ENCODE data around the gene NOS1AP. TPM values are rescaled to one million over a fixed set of nuclear protein-coding genes. Genes with fewer than 3 reads are reported as not detected.
"Not testable (repeated sequence)": the region's sequence is repeated elsewhere in the genome, so short reads cannot be mapped to it uniquely, and the experiment has no call there.

The NOS1AP gene
- total RNA-seq, 2 donors from 2014 or later, result 1.8 to 2.8 TPM

DNA sequence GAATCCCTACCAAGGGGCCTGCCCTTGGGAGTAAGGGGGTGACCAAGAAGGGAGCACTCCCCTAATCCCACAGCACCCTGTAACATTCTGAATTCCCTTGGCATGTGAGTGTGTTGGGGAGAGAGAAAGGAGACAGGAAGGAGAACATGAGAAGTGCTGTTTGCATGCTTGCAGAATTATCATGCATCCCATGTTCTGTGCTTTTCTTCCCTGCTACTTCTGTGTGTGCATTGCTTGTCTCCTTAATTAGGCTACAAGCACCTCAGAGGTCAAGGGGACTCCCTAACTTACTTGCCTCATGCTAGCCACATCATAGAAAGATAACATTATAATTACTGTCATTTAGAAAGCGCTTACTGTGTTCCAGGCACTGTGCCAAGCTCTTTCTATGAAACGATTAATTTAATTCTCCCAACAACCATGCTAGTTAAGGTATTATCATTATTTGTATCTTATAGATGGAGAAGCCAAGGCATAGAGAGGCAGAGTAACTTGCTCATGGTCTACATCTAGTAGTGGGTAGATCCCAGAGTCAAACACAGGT is 11.1 kb downstream of the NOS1AP start:
- DNase-seq (no peak), ATAC-seq (no peak)
- intact Hi-C loops (cut with DNase I), result no loop called here

DNA sequence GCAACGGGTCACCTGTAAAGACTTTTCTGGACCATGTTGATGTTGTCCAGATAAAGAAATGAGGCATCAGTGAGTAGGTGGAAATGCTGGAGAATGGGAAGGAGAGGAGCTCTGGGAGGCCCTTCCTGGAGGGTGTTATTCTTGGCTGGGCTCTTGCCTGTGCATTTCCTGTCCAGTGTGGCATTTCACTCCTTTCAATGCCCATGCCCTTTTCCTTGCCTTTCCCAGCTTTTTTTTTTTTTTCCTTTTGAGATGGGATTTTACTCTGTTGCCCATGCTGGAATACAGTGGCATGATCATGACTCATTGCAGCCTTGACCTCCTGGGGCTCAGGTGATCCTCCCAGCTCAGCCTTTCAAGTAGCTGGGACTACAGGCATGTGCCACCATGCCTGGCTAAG is 11.8 kb downstream of the NOS1AP start:
- intact Hi-C loops (cut with DNase I), result no loop called here
- DNase-seq (no peak), ATAC-seq (no peak)

DNA sequence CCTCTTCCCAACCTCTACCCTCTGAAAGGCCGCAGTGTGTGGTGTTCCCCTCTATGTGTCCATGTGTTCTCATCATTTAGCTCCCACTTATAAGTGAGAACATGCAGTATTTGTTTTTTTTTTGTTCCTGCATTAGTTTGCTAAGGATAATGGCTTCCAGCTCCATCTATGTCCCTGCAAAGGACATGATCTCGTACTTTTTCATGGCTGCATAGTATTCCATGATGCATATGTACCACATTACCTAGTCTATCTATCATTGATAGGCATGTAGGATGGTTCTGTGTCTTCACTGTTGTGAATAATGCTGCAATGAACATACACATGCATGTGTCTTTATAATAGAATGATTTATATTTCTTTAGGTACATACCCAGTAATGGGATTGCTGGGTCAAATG is 12.6 kb downstream of the NOS1AP start:
- intact Hi-C loops (cut with DNase I); ATAC-seq; DNase-seq: not testable (repeated sequence)

DNA sequence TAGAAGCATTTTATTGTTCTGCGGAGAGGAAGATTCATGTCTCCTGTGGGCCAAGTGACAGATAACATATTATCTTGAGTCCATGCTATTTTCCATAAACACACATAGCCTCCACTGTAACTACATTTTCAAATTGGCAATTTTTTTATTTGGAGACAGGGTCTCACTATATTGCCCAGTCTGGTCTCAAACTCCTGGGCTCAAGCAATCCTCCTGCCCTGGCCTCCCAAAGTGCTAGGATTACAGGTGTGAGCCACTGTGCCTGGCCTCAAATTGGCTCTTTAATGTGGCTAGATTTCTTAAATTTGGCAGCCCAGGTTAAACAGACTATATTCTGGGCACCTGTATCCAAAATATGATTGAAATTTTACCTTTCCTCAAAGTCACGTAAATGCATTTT is 13.8 kb downstream of the NOS1AP start:
- ATAC-seq (no peak), DNase-seq (no peak)
- intact Hi-C loops (cut with DNase I), result no loop called here

DNA sequence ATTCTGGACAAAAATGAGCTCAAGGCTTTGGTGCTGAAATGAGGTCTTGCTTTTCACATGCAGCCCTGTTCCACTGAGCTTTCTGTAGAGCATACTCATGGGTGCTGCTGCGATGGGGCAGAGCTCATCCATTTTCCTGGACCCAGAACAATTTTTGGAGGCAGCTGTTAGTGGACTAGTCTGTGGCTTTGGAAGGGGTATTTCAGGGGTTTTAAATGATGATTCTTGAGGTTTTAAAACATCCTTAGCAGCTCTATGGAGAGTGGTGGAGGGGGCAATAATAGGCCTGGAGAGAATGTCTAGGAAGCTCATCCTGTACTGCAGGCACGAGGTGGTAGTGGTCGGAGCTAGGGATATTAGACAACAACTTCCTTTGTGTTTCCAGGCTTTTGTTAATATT is 16.5 kb downstream of the NOS1AP start:
- intact Hi-C loops (cut with DNase I), result no loop called here
- DNase-seq, result no peak
- ATAC-seq, result no peak

DNA sequence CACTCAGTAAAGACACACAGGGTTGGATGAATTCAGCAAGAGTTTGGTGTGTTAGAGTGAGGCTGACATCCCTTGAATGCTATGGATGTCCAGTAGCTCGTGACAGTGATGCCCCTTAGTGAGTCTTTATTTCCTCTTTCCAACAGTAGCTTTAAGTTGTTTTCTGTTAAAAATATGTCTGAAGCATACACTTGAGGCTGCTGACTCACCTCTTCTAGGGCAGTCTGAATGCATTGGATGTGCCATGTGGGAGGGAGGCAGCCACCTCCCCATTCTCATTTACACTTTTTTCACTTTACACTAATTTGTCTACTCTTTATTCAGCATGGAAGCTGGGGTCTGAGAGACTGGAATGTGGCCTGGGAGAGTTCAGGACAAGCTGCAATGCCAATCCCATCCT is 17.6 kb downstream of the NOS1AP start:
- intact Hi-C loops (cut with DNase I), result no loop called here
- DNase-seq (no peak), ATAC-seq (no peak)

DNA sequence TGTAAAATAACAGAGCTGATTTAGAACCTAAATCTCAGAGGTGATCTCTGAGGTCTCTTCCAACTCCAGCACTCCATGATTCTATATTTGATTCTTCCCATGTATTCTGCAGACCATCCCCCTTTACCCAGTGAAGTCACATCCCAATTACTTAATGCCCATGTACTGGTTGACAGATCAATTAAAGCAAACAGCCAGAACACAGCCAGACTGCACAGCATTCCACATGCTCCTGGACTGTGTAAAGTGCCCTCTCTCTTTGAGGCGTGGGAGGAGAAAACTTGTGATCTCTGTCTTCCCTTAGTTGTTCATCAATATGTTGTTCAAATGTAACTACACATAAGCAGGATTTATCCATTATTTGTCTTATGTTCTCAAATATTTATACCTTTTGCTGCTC is 18.1 kb downstream of the NOS1AP start:
- no peak for DNase-seq
- intact Hi-C loops (cut with DNase I), result no loop called here
- no peak for ATAC-seq

DNA sequence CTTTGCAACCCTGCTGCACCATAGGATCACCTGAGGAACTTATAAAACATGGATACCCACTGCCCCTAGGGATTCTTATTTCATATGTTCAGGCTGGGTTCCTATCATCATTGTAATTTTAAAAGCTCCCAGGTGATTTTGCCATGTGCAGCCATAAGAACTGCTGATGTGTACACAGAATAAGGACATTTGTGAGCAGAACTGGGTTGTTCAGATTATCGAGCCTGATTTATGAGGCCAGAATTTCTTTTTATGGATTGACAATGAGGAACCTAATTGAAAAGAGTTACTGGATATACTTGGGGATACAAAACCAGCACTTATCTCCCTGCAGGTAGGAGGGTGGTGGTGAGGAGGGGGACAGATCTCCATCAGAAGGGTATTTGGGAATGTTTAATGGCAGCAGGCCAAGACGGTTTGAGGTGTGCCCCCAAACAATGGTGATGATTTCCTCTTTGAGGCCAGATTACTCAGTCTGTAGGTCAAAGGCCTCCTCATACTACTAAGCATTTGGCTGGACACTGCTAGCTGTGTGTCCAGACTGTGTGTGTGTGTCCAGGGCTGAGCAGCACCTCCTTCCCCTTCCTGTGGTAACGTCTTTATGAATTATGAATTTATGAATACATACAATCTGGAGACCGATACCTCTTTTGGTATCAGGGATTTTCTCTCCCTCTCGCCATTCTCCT is 18.9 kb downstream of the NOS1AP start:
- DNase-seq (no peak), ATAC-seq (no peak)
- intact Hi-C loops (cut with DNase I), result no loop called here

DNA sequence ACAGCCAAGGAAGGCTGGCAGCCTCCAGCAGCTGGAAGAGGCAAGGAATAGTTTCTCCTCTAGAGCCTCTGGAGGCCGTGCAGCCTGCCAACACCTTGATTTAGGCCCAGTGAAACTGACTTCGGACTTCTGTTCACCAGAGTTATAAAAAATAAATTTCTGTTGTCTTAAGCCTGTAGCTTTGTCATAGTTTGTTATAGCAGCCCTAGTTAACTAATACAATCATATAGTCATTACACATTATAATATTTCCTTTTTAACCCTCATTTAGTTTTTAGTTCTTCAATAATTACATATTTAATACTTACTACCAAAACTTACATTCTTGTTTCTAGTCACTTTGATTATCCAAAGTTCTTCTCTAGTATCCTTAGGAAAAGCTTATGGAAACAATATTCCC is 20.3 kb downstream of the NOS1AP start:
- intact Hi-C loops (cut with DNase I), result no loop called here
- DNase-seq (no peak), ATAC-seq (no peak)

DNA sequence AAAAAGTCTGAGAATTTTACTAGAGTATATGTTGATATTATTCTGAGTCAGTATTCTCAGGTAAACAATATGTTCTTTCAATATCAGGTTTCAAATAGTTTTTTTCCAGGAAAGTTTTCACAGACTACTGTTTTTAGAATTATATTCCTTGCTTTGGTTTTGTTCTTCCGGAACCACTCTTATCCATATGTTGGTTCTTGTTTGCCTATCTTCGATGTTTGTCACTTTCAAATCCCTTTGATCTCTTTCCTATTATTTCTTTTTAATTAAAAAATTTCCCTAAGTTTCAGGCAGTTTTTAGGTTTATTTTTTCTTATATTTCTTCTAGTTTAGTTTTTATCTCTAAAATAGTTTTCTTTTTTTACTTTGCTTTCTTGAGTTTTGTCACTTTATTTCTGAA is 20.9 kb downstream of the NOS1AP start:
- intact Hi-C loops (cut with DNase I), result no loop called here
- DNase-seq (no peak), ATAC-seq (no peak)

DNA sequence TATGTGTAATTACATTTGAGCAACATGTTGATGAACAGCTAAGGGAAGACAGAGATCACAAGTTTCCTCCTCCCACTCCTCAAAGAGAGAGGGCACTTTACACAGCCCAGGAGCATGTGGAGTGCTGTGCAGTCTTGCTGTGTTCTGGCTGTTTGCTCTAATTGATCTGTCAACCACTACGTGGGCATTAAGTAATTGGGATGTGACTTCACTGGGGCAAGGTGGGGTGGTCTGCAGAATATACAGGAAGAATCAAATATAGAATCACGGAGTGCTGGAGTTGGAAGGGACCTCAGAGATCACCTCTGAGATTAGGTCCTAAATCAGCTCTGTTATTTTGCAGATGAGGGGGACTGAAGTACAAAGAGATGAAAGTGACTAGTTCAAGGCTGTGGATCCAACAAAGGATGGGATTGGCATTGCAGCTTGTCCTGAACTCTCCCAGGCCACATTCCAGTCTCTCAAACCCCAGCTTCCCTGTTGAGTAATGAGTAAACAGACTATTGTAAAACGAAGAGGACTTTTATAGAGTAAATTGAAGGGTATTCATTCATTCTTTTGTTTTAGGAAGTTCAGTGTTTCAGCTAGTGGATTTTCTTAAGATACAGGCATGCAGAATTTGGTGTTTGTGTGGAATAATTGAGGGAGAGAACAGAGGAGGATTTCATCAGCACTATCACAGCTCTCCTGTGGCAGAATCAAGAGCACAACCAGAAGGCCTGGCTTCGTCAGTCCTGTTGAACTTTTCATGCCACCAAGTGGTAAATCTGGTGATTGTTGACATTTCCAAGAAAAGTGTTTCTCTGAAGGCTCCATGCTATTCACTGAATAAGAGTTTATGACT is 22.4 kb downstream of the NOS1AP start:
- DNase-seq (no peak), ATAC-seq (no peak)
- intact Hi-C loops (cut with DNase I), result no loop called here

DNA sequence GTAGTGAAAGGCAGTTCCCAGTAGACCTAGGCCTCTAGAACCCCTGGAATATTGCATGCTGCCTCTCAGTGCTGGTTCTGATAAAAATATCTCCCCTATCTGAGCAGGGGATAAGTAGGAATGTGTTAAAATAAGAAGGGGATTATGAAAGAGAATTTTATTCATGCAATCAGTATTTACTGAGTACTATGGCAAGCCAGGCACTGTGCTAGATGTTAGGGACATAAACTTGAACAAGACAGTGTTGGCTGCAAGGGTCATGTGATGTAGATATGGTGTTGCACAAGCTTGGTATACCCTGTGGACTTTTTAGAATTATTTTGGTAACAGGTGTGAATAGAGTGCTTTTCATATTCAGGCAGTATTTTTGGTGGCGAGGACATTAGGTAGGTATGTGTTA is 23.6 kb downstream of the NOS1AP start:
- intact Hi-C loops (cut with DNase I), result no loop called here
- ATAC-seq (no peak), DNase-seq (no peak)

DNA sequence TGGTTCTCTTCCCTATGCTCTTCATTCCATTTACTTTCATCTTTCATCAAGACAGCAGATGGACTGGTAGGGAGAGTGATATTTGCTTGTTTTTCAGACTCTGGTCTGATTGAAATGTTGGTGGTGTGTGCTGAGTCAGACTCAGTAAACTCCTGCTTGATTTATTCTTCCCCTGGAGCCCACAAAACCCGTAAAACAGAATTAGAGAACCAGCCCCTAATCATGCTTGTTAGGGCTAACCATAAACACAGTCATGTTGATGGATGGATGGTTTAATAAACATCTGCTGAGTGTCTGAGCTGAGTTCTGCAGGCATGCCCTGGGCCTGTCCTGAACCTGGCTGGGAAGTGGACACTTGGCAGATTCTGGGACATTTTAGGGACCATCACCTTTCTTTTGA is 24.8 kb downstream of the NOS1AP start:
- DNase-seq, result no peak
- ATAC-seq, result no peak
- intact Hi-C loops (cut with DNase I), result no loop called here

DNA sequence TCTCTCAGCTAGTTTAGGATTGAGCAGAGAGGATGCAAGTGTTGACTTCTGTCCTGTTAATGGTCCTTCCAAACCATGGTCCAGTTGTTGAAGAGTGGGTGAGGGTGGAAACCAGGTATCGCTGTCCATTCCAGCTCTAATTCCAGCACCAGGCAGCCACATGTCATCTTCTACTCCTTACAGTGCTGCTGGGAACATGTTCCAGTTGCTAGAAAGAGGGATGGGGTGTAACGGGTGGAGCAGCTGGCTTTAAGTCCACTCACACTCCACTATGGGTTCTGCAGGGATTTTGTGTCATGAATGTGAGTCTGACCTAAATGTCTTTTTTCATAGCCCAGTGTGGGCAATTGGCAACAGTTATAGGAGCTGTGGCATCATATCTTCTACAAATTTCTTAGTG is 25.2 kb downstream of the NOS1AP start:
- intact Hi-C loops (cut with DNase I), result no loop called here
- DNase-seq (no peak), ATAC-seq (no peak)

DNA sequence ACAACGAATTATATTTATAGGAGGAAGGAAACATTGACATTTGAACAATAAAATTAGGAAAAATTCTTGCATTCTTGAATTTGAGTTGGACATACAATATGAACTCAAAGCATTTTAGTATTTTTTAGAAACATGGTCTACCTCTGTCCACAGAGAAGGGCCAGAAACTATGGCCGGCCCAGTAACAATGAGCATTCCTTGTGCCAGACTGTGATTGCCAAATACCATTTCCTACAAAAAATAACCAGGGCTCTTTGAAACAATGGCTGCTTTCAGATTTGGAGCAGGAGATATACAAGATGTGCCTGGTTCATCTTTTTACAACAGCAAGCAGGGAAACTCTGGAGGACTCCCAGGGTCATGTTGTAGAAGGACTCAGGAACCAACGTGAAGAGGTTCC is 38.4 kb downstream of the NOS1AP start:
- intact Hi-C loops (cut with DNase I), result no loop called here
- ATAC-seq (no peak), DNase-seq (no peak)

DNA sequence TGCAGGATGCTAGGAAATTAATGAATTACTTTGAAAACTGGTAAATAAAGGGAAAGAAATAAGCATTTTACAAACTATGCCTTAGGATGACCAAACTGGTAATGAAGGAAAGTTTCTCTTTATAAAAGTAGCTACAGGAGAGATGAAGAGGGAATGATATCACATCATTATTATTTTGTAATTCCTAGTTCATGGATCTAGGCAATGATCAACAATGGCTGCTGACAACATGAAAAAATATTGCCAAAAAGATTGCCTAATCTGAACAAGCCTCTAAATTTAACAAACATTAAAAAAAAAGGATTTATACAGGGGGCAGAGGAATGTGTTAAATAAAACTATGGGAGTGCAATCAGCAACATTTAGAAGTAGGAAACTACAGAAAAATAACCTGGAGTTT is 38.9 kb downstream of the NOS1AP start:
- no peak for ATAC-seq
- no peak for DNase-seq
- intact Hi-C loops (cut with DNase I), result no loop called here

DNA sequence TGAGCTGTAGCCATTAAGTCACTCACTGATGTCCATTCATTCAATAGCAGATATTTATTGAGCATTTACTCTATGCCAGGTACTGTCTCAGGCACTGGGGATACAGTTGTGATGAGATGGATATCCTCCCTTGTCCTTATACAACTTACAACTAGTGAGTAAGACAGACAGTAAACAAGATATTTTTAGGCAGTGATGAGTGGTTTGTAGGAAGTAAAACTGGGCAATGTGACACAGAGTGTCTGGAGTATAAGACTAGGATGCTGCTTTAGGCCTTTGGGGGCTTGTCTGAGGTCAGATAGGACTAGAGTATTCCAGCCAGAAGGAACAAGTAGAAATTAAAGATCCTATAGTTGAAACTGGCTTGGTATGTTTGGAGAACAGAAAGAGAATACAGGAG is 41.4 kb downstream of the NOS1AP start:
- ATAC-seq, result peak in 1 of 2 donors; percentile 57
- intact Hi-C loops (cut with DNase I), result no loop called here
- no peak for DNase-seq

DNA sequence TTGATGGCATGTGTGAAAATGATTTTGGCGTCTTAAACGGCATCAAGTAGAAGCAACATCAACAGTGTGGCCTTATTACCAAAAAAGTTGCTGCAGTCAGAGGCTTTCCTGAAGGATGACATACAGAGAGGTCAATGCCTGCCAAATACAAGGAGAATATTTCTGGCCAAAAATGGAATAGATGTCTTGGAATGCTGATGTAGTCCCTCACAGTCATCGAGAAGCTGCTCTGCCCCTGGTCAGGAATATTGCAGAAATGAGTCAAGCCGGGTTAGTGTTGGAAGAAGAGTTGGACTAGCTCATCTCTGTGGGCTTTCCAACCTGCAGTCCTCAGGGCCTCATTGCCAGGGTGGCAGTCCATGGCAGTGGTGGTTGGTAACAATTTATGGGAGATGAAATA is 42.1 kb downstream of the NOS1AP start:
- intact Hi-C loops (cut with DNase I), result no loop called here
- DNase-seq (no peak), ATAC-seq (no peak)

DNA sequence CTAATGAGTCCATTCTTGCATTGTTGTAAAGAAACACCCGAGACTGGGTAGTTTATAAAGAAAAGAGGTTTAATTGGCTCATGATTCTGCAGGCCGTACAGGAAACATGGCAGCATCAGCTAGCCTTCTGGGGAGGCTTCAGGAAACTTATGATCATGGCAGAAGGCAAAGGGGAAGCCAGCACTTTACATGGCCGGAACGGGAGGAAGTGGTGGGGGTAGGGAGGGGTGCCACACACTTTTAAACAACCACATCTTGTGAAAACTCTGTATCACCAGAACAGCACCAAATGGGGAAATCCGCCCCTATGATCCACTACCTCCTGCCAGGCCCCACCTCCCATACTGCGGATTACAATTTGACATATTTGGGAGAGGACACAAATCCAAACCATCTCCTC is 43.9 kb downstream of the NOS1AP start:
- intact Hi-C loops (cut with DNase I), result no loop called here
- no peak for ATAC-seq
- no peak for DNase-seq

DNA sequence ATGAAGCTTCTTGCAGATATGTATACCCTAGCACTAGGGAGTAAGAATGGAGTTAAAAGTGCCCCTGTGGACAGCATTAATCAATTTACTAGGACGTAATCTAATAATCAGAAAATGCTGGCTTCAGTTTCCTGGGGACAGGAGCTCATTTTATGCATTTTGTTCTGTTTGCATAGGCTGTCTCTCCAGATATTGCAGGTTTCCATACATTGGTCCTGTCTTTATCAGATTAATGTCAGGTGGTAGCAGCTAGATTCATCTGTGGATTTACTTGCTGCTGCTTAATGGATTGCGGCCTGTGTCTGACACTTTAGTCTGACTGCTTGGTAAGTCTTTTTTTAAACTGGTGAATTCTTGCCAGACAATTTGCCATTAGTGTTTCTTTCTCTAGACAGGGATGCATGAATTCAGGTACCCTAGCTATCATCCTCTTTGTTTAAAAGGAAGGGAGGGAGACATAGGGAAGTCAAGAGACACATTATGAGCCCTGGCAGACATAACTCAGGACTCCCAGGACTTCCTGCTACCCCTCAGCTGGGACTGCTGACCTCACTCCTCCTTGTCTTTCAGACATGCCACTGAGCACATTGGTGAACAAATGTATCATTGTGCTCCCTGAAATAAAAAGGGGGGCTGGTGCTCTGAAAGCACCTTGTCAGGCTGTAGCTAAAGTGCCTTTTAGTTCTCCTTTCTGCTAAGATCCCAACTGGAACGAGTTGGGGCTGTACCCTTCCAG is 47.7 kb downstream of the NOS1AP start:
- intact Hi-C loops (cut with DNase I), result no loop called here

More for the DNA sequence above, 47.7 kb downstream of the NOS1AP start:
- no peak for ATAC-seq
- no peak for DNase-seq
